NOMO-1 treated with dmso at 0.1 percent for 144 hours (cell line): ENCODE results near the gene DMD.

Source experiments
- DNase-seq: peaks from one replicate; lab custom pipeline; 2025; ENCODE audit not compliant: unreplicated experiment; lab: John Stamatoyannopoulos, UW

DMD gene

GRCh38 chrX:32514986-32515385 is 696.4 kb downstream of the DMD start:
- DNase-seq, result no peak

DNA sequence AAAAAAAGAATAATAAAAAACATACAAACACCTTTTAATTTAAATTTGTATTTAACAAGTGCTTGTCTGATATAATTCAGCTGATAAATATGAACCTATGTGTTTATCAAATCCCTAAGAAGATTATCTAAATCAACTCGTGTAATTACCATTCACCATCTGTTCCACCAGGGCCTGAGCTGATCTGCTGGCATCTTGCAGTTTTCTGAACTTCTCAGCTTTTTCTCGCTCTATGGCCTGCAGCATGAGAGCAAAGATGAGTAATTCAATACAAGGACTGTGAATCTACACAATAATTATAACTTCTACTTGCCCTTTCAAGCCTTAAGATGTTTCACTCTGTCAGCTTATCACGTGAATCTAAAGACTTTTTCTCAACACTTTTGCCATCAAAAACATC is 709.7 kb downstream of the DMD start:
- DNase-seq, result no peak

DNA sequence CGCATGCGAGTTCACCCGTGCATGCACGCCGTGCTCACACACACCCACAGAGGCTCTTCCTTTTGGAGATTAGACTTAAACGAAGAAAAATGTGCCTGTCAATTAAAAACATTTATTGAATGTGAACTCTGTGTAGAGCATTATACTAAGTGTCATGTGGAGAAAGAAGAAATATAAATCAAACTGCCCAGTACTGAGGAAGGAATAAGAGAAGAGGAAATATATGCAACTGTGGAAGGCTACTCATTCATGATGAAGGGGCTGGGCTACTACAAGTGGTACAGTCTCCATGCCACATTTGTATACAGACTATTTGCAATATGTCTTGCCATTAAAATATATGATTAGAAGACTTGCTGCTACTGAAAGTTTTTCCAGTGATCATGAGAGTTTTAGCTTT is 714.7 kb downstream of the DMD start:
- DNase-seq, result no peak

GRCh38 chrX:32495855-32496254 is 715.5 kb downstream of the DMD start:
- DNase-seq, result no peak

GRCh38 chrX:32489125-32489524 is 722.2 kb downstream of the DMD start:
- no peak for DNase-seq

GRCh38 chrX:32483534-32484136 is 727.7 kb downstream of the DMD start:
- DNase-seq, result no peak

DNA sequence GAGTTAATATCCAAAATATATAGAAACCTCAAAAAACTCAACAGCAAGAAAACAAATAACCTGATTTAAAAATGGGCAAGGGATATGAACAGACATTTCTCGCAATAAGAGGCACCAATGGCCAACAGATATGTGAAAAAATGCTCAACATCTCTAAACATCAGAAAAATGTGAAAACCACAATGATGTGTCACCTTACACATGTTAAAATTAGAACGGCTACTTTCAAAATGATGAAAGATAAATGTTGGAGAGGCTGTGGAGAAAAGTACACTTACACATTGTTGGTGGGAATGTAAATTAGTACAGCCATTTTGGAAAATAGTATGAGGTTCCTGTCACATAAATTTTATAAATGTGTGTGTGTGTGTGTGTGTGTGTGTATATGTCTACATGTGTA is 731.3 kb downstream of the DMD start:
- no peak for DNase-seq

DNA sequence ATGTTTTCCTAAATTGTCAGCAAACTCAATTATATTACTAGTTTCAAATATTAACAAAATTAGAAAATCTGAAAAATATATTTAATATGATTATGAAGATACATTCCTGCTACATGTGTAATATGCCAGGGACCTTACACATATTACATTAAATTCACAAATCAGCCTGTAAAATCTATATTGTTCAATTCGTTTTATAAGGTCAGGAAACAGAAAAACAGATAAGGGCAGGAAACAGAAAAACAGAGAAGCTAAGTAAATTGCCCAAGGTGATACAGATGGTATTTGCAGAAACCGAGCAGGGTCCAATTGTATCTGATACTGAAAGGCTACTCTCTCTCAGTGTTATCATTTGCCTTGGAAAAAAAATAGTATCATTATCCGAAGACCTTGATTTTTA is 739.0 kb downstream of the DMD start:
- no peak for DNase-seq

DNA sequence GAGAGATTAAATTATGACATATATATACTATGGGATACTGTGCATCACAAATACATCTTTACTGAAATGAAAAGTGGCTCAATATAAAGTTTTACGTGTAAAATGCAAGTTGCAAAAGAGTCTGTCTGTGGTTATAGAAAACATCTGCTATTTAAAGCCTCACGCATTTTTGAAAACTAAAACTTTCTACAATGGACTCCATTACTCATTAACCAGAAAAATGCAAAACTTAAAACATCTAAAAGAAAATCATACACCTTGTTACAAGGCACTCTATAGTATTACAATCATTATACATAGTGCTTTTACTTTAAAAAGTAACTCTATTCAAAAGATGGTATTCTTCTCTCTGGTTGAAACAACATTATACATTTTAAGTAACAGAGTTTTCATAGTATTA is 755.6 kb downstream of the DMD start:
- no peak for DNase-seq

GRCh38 chrX:32451954-32452695 is 759.2 kb downstream of the DMD start:
- no peak for DNase-seq

GRCh38 chrX:32448945-32449344 is 762.4 kb downstream of the DMD start:
- DNase-seq, result no peak

GRCh38 chrX:32448320-32448719 is 763.0 kb downstream of the DMD start:
- peak; percentile 85 for DNase-seq

DNA sequence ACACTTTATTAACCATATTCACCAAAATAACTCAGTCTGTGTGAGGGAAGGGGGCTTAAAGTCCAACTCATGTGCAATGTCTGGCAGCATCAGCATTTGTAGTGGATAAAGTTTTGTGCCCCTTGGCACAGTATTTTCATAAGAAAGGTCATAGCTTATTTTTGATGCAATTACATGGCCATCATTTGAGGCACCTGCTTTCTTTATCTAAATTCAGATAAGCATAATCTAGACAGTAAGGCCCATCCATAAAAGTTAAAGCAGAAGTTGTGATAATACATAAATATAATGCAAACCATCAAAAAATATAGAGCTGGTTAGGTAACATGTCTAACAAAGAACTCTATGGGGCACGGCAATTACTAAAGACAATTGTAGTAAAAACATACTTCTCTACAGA is 763.7 kb downstream of the DMD start:
- no peak for DNase-seq

- no peak for DNase-seq
Measured at GRCh38 chrX:32443841-32444240, 767.5 kb downstream of the DMD start.

GRCh38 chrX:32421266-32421665 is 790.1 kb downstream of the DMD start:
- DNase-seq, result no peak

DNA sequence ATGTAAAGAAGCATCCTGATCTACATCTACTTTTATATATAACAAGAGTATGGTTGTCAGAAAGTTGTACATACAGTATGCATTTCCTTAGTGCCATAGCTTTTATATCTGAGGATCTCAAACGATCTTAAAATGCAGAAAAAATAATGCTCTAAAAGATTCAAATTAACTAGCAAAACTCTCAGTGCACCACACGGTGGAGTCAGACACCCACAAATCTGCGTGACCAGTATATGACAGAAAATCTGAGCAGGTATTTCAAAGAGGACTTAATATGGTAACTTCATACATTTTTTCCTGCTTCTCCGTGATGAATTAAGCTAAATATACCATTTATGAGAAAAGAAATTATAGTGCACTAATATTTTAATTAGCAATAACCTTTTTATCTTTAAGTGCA is 803.0 kb downstream of the DMD start:
- DNase-seq, result no peak

GRCh38 chrX:32397562-32398216 is 813.7 kb downstream of the DMD start:
- no peak for DNase-seq

- no peak for DNase-seq
Measured at GRCh38 chrX:32395878-32396277, 815.5 kb downstream of the DMD start.

- DNase-seq, result no peak
Measured at GRCh38 chrX:32392655-32393054, 818.7 kb downstream of the DMD start.

GRCh38 chrX:32370456-32371205 is 840.7 kb downstream of the DMD start:
- no peak for DNase-seq

DNA sequence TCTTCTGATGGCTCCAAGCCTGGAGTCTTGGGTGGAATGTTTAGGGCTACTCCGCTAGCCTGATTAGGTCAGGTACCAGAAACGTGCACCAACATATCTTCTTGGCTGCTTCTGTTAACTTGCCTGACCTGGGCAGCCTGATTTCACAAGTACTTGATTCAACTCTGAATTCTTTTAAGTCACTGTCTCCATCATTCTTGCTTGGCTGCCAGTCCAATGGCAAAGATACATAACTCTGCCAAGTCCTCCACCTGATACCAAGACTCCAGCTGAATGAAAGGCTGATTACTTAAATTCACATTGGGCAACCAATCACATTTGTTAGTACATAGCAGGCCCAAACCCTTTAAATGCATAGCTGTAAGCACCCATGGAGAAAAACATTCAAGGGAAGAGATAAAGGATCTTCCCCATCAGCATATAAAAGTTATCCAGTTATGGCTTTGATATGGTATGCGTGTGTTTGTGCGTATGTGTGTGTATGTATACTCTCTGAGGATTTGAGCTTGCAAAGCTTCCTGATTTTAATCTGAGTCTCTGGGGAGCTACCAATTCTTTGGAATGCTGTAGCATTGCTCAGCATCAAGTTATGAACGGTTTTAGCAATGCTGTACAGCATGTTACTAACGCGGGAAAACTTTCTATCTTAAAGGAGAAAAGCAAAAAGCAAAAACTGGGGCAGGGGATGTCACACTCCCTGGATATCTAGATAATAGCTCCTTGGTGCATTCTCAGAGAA is 917.2 kb downstream of the DMD start:
- no peak for DNase-seq
